PFSK-1 (cell line): Measurements from ENCODE around the gene RCVRN.

Experiments
- FOXP2 ChIP-seq: optimal IDR thresholded peaks from 2 replicates; pipeline ENCODE3; 2011; ENCODE audit warnings: borderline replicate concordance, control low read depth, inconsistent platforms; ENCODE audit not compliant: insufficient read depth; ENCODE audit errors: extremely low read length, extremely low read depth
- POLR2AphosphoS5 ChIP-seq: IDR thresholded peaks from 2 replicates; pipeline ENCODE4 v1.6.1; 2012; ENCODE audit warnings: low read depth, mild to moderate bottlenecking, control low read depth, low read length, moderate library complexity
- SIN3A ChIP-seq: IDR thresholded peaks from 2 replicates; pipeline ENCODE4 v1.6.1; 2012; ENCODE audit warnings: mild to moderate bottlenecking, low read length, moderate library complexity, borderline replicate concordance; ENCODE audit not compliant: insufficient read depth
- TAF1 ChIP-seq: IDR thresholded peaks from 2 replicates; pipeline ENCODE4 v1.6.1; 2012; ENCODE audit warnings: low read length, control low read depth, borderline replicate concordance; ENCODE audit not compliant: insufficient read depth
- TF ChIP-seq, protein P1 (sequence below), 2 experiments: IDR thresholded peaks; 2 replicates each; pipeline versions ENCODE4 v1.6.1 to v1.8.0; 2011 to 2012; ENCODE audit warnings: low read depth in 2 of 2, low read length in 2 of 2, control low read depth in 1 of 2, inconsistent platforms in 1 of 2, mild to moderate bottlenecking in 1 of 2, moderate library complexity in 1 of 2; ENCODE audit not compliant: insufficient read depth in 1 of 2

The RCVRN gene

DNA sequence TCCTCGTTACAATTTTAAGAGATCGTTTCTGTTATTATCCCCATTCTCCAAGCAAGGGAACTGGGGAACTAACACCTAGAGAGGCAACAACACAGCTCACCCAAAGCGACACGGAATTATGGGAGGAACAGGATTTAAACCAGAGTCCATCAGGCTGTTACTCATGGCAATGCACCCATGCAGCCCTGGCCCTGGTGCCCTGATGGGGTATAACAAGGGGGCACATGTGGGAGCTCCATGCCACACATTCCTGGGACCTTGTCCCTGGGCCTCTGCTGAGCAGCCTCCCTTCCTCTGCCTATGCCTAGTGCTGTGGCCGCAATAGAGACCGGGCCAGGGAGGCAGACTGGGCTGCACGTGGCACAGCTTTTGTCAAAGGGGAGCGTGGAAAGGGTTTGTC lies 13.3 kb upstream of the RCVRN start:
- TF ChIP-seq FOXP2 (no peak), TAF1 (no peak), SIN3A (no peak), POLR2AphosphoS5 (no peak)
- TF ChIP-seq, protein P1, sequence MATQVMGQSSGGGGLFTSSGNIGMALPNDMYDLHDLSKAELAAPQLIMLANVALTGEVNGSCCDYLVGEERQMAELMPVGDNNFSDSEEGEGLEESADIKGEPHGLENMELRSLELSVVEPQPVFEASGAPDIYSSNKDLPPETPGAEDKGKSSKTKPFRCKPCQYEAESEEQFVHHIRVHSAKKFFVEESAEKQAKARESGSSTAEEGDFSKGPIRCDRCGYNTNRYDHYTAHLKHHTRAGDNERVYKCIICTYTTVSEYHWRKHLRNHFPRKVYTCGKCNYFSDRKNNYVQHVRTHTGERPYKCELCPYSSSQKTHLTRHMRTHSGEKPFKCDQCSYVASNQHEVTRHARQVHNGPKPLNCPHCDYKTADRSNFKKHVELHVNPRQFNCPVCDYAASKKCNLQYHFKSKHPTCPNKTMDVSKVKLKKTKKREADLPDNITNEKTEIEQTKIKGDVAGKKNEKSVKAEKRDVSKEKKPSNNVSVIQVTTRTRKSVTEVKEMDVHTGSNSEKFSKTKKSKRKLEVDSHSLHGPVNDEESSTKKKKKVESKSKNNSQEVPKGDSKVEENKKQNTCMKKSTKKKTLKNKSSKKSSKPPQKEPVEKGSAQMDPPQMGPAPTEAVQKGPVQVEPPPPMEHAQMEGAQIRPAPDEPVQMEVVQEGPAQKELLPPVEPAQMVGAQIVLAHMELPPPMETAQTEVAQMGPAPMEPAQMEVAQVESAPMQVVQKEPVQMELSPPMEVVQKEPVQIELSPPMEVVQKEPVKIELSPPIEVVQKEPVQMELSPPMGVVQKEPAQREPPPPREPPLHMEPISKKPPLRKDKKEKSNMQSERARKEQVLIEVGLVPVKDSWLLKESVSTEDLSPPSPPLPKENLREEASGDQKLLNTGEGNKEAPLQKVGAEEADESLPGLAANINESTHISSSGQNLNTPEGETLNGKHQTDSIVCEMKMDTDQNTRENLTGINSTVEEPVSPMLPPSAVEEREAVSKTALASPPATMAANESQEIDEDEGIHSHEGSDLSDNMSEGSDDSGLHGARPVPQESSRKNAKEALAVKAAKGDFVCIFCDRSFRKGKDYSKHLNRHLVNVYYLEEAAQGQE (IDR thresholded peaks at IDR 0.05; ENCODE audit: insufficient read depth in 1 of 2, low read depth in 2 of 2, low read length in 2 of 2), result no peak

DNA sequence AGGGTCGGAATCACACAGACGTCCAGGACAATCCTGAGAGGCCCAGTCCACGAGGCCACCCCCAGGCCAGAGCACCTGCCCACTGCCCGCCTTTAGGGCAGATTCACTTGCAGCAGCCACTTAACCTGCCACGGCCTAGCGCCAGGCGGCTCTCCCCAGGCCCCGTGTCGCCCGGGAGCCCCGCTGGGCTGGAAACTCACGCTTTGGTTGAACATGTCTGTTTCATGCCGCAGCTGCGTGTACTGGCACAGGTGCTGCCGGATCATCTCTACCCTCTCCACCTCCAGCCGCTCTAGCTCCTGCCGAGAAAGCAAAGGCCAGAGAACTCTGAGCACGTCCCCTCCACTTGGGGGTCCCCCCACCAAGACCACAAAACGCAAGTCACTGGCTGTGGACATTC lies 12.7 kb upstream of the RCVRN start:
- TF ChIP-seq, protein P1 (IDR thresholded peaks at IDR 0.05; ENCODE audit: insufficient read depth in 1 of 2, low read depth in 2 of 2, low read length in 2 of 2), result no peak
- TF ChIP-seq SIN3A, result no peak
- no peak for TF ChIP-seq FOXP2
- TF ChIP-seq POLR2AphosphoS5, result no peak
- TF ChIP-seq TAF1, result no peak

DNA sequence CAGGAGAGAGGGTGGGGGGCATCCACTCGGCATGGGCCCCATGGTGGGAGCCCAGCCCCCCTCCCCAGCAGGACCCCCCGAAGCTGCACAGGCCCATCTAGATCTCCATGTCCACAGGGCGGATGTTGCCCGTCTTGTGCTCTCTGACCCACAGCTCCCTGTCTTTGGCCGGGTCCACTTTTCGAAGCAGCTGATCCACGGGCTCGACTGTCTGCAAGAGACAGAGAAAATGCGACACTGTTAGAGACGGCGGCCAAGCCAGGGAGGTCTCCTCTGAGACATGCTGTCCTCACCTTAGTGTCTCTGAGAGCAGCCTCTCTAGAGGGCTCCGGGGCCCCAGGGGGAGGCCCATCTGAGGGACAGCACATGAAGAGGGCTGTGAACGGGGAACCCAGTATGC lies 12.1 kb upstream of the RCVRN start:
- TF ChIP-seq FOXP2, result no peak
- TF ChIP-seq POLR2AphosphoS5, result no peak
- TF ChIP-seq SIN3A, result no peak
- TF ChIP-seq, protein P1 (IDR thresholded peaks at IDR 0.05; ENCODE audit: insufficient read depth in 1 of 2, low read depth in 2 of 2, low read length in 2 of 2), result no peak
- TF ChIP-seq TAF1, result no peak

GRCh38 chr17:9916108-9916507 lies 11.0 kb upstream of the RCVRN start:
- no peak for TF ChIP-seq POLR2AphosphoS5

DNA sequence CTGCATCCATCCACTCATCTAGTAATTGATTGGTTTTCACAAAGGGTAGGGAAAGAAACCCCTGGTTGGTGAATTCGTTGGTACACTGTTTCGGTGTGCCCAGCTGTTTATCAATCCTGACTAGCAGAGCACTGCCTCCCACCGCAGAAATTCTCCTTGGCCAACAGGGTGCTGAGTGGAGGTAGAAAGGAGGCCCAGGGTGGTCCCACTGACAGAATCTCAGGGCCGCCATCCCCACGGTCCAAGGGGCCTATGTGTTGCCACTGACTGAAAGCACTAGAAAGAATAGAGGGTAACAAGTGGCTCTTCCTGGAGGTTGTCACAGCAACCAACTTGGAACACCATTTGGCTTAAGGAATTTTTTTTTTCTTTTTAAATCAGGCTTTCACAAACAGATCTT lies 8.4 kb upstream of the RCVRN start:
- no peak for TF ChIP-seq FOXP2
- no peak for TF ChIP-seq SIN3A
- TF ChIP-seq, protein P1 (IDR thresholded peaks at IDR 0.05; ENCODE audit: insufficient read depth in 1 of 2, low read depth in 2 of 2, low read length in 2 of 2), result no peak
- no peak for TF ChIP-seq TAF1
- no peak for TF ChIP-seq POLR2AphosphoS5
